SK-N-MC (cell line): Measurements from ENCODE around the gene PLS1.

ENCODE experiments used
- EZH2 ChIP-seq: fragments of 200-600 bp; sonication (generic); IDR thresholded peaks from one replicate; pipeline ENCODE4 v1.6.1; 2017; ENCODE audit warnings: antibody characterized with exemption
- POLR2AphosphoS5 ChIP-seq: IDR thresholded peaks from 2 replicates; pipeline ENCODE4 v1.6.1; 2012; ENCODE audit warnings: mild to moderate bottlenecking, low read depth, low read length, borderline replicate concordance

DNA sequence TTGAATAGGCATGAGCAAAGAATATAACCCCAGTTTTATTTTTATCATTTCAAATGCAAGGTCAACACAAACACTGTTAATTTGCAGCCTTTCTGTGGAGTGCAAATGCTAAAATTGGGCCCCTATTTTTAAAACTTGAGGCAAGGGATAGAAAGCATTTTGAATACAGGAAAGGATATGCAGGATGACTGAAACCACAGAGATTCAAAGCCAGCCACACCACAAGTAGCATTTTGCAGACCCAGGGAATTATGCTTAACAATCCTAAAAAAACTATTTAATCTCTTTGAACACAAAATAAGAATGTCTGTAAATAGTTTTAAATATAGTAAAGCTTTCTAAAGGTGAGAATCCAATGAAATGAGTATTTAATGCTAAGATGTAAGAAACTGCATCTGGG is 64.7 kb downstream of the PLS1 start:
- TF ChIP-seq EZH2: no peak
- no peak for TF ChIP-seq POLR2AphosphoS5
